ENCODE measurements around the gene ATP2C2. TPM values are rescaled to one million over a fixed set of nuclear protein-coding genes. Genes with fewer than 3 reads are reported as not detected.

Gene ATP2C2
- total RNA-seq, 1 donor from 2014 or later: not detected

GRCh38 chr16:84471316-84471715, 103.0 kb downstream of the ATP2C2 start:
- peaks cover 20% of the 10 kb centered on the region for H3K9me3 Mint-ChIP-seq
- no peaks in the 10 kb centered on the region for H3K4me1 Mint-ChIP-seq
- ChIA-PET POLR2A (no interaction called here), CTCF (no interaction called here)
- TF ChIP-seq CTCF (IDR thresholded peaks at IDR 0.05): no peak
- H3K27ac Mint-ChIP-seq: no peak overlapping the region
- ATAC-seq (ENCODE audit: low read depth) (no peak), DNase-seq (no peak)
- H3K36me3 Mint-ChIP-seq (ENCODE audit: low read depth): peaks cover 41% of the 10 kb centered on the region
- intact Hi-C loops (cut with micrococcal nuclease): no loop called here
- H3K4me3 Mint-ChIP-seq: no peak overlapping the region
- H3K27me3 Mint-ChIP-seq: no peaks in the 10 kb centered on the region

- ATAC-seq (ENCODE audit: low read depth) (no peak), DNase-seq (no peak)
- intact Hi-C loops (cut with micrococcal nuclease): no loop called here
- CTCF ChIA-PET: no interaction called here
- no peak overlapping the region for H3K27ac Mint-ChIP-seq
- no peak for TF ChIP-seq CTCF (IDR thresholded peaks at IDR 0.05)
- no peak overlapping the region for H3K4me3 Mint-ChIP-seq
- no peaks in the 10 kb centered on the region for H3K27me3 Mint-ChIP-seq
- peaks cover 34% of the 10 kb centered on the region for H3K36me3 Mint-ChIP-seq (ENCODE audit: low read depth)
- peaks cover 15% of the 10 kb centered on the region for H3K9me3 Mint-ChIP-seq
- H3K4me1 Mint-ChIP-seq: no peaks in the 10 kb centered on the region
- POLR2A ChIA-PET: interaction anchor here (0.7 kb wide), 1 partner anchor 858 kb away, joined by 3 read pairs; no protein-coding TSS in a partner anchor
These were observed 103.6 kb downstream of the ATP2C2 start for GRCh38 chr16:84471966-84472365.

DNA sequence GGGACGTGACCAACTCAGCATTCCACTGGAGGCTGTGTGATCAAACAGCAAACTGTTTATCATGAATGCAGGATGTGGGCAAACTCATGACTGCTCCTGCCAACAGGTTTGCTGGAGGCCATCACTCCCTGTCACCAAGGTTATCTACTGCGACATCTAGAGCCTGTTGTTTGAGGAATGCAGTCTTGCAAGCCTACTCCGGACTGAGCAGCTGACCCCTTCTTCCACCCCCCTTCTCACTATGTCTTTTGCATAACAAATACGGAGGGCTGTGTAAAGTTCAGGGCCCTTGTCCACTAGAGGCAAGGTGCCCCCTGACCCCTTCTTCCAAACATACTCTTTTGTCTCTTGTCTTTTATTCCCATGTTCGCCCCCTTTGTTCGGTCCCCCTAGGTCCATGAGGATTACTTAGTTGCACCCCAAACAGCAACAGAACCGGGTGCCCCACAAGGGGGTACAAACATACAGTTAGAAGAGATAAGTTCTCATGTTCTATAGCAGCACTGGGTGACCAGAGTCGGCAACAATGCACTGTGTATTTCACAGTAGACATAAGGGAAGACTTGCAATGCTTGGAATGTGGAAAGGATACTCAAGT, 107.4 kb downstream of the ATP2C2 start:
- ChIA-PET POLR2A (no interaction called here), CTCF (no interaction called here)
- Mint-ChIP-seq H3K27me3 (no peaks in the 10 kb centered on the region), H3K4me3 (no peak overlapping the region), H3K27ac (no peak overlapping the region), H3K9me3 (peaks cover 8% of the 10 kb centered on the region), H3K4me1 (no peaks in the 10 kb centered on the region), H3K36me3 (ENCODE audit: low read depth) (peaks cover 29% of the 10 kb centered on the region)
- DNase-seq (no peak), ATAC-seq (ENCODE audit: low read depth) (no peak)
- intact Hi-C loops (cut with micrococcal nuclease): no loop called here
- TF ChIP-seq CTCF (IDR thresholded peaks at IDR 0.05): no peak

- no peaks in the 10 kb centered on the region for H3K27me3 Mint-ChIP-seq
- ChIA-PET POLR2A (no interaction called here), CTCF (interaction anchor here (0.6 kb wide), 1 partner anchor 1142 kb away, joined by 3 read pairs; no protein-coding TSS in a partner anchor)
- H3K4me3 Mint-ChIP-seq: no peak overlapping the region
- peaks cover 8% of the 10 kb centered on the region for H3K9me3 Mint-ChIP-seq
- H3K4me1 Mint-ChIP-seq: no peaks in the 10 kb centered on the region
- DNase-seq (no peak), ATAC-seq (ENCODE audit: low read depth) (no peak)
- intact Hi-C loops (cut with micrococcal nuclease): no loop called here
- peaks cover 29% of the 10 kb centered on the region for H3K36me3 Mint-ChIP-seq (ENCODE audit: low read depth)
- TF ChIP-seq CTCF (IDR thresholded peaks at IDR 0.05): no peak
- H3K27ac Mint-ChIP-seq: no peak overlapping the region
These were observed 108.1 kb downstream of the ATP2C2 start for GRCh38 chr16:84476401-84476800.

GRCh38 chr16:84477661-84478060, 109.3 kb downstream of the ATP2C2 start:
- no peaks in the 10 kb centered on the region for H3K27me3 Mint-ChIP-seq
- intact Hi-C loops (cut with micrococcal nuclease): no loop called here
- CTCF ChIA-PET: no interaction called here

More at GRCh38 chr16:84477661-84478060, 109.3 kb downstream of the ATP2C2 start:
- Mint-ChIP-seq H3K9me3 (peaks cover 2% of the 10 kb centered on the region), H3K36me3 (ENCODE audit: low read depth) (peaks cover 27% of the 10 kb centered on the region), H3K27ac (no peak overlapping the region), H3K4me3 (no peak overlapping the region), H3K4me1 (no peaks in the 10 kb centered on the region)
- ATAC-seq (ENCODE audit: low read depth): no peak
- DNase-seq: no peak
- TF ChIP-seq CTCF (IDR thresholded peaks at IDR 0.05): no peak
- POLR2A ChIA-PET: no interaction called here

Measured in activated B cell treated with CpG ODN at 0.5 μM for 24 hours (primary cell).